Upper lobe of left lung (tissue), 6 donors: ENCODE data around the gene GAPVD1. TPM values are rescaled to one million over a fixed set of nuclear protein-coding genes. Genes with fewer than 3 reads are reported as not detected.

Experiments used
- ATAC-seq, 2 donors: fragments of 200-7000 bp; cut with Tn5 transposase; one replicate each; pipeline ENCODE4 v1.9.1; 2022; ENCODE audit warnings: mild to moderate bottlenecking in 2 of 2, moderate library complexity in 2 of 2; ENCODE audit not compliant: low FRiP score in 2 of 2
- DNase-seq, 2 donors: peaks; one replicate each; pipeline ENCODE4 v3.0.0-alpha.2; 2019 to 2020
- H3K27ac ChIP-seq, 4 donors: fragments of 200-600 bp; sonication (generic); one replicate each; pipeline ENCODE4 v1.5.1; 2016 to 2019
- H3K27me3 ChIP-seq, 4 donors: fragments of 200-600 bp; sonication (generic); one replicate each; pipeline ENCODE4 v1.5.1; 2017 to 2019
- H3K36me3 ChIP-seq, 4 donors: fragments of 200-600 bp; sonication (generic); one replicate each; pipeline ENCODE4 v1.5.1; 2016 to 2019
- H3K4me1 ChIP-seq, 4 donors: fragments of 200-600 bp; sonication (generic); one replicate each; pipeline ENCODE4 v1.5.1; 2018 to 2019
- H3K4me3 ChIP-seq, 4 donors: fragments of 200-600 bp; sonication (generic); one replicate each; pipeline ENCODE4 v1.5.1; 2017 to 2019; ENCODE audit warnings: mild to moderate bottlenecking in 2 of 4, moderate library complexity in 1 of 4
- H3K9me3 ChIP-seq, 4 donors: fragments of 200-600 bp; sonication (generic); one replicate each; pipeline ENCODE4 v1.5.1; 2018 to 2019
- EP300 ChIP-seq, 4 donors: sonication (generic); formaldehyde crosslinking; IDR thresholded peaks; one replicate each; pipeline ENCODE4 v1.5.1; 2017; ENCODE audit warnings: antibody characterized with exemption in 4 of 4, control low read depth in 2 of 4
- POLR2A ChIP-seq, 4 donors: fragments of 450-650 bp; IDR thresholded peaks; one replicate each; pipeline ENCODE4 v1.5.1; 2016 to 2017; ENCODE audit warnings: antibody characterized with exemption in 4 of 4, mild to moderate bottlenecking in 2 of 4
- POLR2AphosphoS5 ChIP-seq, 2 donors: sonication (generic); formaldehyde crosslinking; IDR thresholded peaks; one replicate each; pipeline ENCODE4 v1.5.1; 2017; ENCODE audit warnings: antibody characterized with exemption in 2 of 2
- WGBS, 2 donors: methylation state at CpG; one replicate each; pipeline ENCODE4 v1.1.5; 2017 to 2018; 5-methylcytosine and 5-hydroxymethylcytosine counted together
- total RNA-seq, 6 donors: library from RNA; depleted of rRNA in 4 of 6; stranded (reverse); fragments of >200 nt in 4 of 6; gene quantifications; one replicate each; pipeline versions ENCODE4 v1.1.0 to v1.2.1, GENCODE V29; 2016 to 2021
- TF ChIP-seq, protein P1 (sequence below), 6 experiments: fragments of 450-650 bp in 4 of 6; fragments of 200-600 bp in 2 of 6; sonication (generic) in 2 of 6; IDR thresholded peaks; one replicate each; pipeline ENCODE4 v1.5.1; 2016 to 2019; ENCODE audit warnings: antibody characterized with exemption in 6 of 6
- donor health status: DM: no; HTN: no; CAD: no; lungs with moderate emphysema.
- donor health status: DM: no; HTN: yes; CAD: no; lungs with severe emphysema.

Gene GAPVD1
- total RNA-seq, 6 donors from 2014 or later = 56.4 to 122 (median 74.2) TPM

DNA sequence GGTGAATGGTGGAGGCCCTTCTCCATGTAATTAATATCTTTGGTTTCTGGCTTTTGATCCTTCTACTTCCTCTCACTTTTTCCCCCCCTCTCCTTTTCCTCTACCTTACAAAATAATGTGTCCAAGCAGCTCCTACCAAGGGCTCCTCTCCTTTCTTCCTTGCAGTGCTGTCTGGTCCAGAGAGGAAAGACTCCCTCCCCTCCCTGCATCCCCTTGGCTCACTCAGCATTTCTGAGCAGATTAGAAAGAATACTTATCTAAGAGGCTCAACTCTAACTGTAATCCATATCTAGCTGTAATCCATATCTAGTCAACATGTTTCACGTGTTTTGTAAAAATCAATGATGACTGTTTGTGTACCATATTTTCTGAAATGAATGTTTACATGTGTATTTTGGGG is 97.4 kb downstream of the GAPVD1 start:
- Histone ChIP-seq H3K9me3 (no peaks in the 10 kb centered on the region), H3K4me3 (no peak overlapping the region), H3K27me3 (no peaks in the 10 kb centered on the region), H3K36me3 (peaks cover 37 to 99% (median 85%) of the 10 kb centered on the region in 4 donors), H3K27ac (no peak overlapping the region), H3K4me1 (no peaks in the 10 kb centered on the region)
- no peak for ATAC-seq
- WGBS, 2 donors = 86 to 92% methylated on average over 1 of the region's 1 CpG
- TF ChIP-seq POLR2A (IDR thresholded peaks at IDR 0.05) = no peak
- TF ChIP-seq EP300 (IDR thresholded peaks at IDR 0.05) = no peak
- no peak for TF ChIP-seq POLR2AphosphoS5 (IDR thresholded peaks at IDR 0.05)
- TF ChIP-seq, protein P1, sequence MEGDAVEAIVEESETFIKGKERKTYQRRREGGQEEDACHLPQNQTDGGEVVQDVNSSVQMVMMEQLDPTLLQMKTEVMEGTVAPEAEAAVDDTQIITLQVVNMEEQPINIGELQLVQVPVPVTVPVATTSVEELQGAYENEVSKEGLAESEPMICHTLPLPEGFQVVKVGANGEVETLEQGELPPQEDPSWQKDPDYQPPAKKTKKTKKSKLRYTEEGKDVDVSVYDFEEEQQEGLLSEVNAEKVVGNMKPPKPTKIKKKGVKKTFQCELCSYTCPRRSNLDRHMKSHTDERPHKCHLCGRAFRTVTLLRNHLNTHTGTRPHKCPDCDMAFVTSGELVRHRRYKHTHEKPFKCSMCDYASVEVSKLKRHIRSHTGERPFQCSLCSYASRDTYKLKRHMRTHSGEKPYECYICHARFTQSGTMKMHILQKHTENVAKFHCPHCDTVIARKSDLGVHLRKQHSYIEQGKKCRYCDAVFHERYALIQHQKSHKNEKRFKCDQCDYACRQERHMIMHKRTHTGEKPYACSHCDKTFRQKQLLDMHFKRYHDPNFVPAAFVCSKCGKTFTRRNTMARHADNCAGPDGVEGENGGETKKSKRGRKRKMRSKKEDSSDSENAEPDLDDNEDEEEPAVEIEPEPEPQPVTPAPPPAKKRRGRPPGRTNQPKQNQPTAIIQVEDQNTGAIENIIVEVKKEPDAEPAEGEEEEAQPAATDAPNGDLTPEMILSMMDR (IDR thresholded peaks at IDR 0.05) = no peak
- no peak for DNase-seq

DNA sequence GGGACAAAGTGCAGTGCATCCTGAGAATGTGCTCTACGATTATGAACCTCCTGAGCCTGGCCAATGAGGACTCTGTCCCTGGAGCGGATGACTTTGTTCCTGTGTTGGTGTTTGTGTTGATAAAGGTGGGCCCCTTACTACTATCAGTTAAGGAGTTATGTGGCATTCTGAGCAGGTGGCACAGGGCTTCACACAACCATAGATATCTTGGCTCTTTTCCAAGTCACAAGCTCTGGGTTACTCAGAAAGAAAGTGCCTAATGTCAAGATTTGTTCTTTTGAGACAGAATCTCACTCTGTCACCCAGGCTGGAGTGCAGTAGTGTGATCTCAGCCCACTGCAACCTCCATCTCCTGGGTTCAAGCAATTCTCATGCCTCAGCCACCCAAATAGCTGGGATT is 99.0 kb downstream of the GAPVD1 start:
- TF ChIP-seq POLR2A (IDR thresholded peaks at IDR 0.05) (no peak), POLR2AphosphoS5 (IDR thresholded peaks at IDR 0.05) (no peak), EP300 (IDR thresholded peaks at IDR 0.05) (no peak)
- TF ChIP-seq, protein P1 (IDR thresholded peaks at IDR 0.05) = no peak
- Histone ChIP-seq H3K4me1 (no peaks in the 10 kb centered on the region), H3K9me3 (no peaks in the 10 kb centered on the region), H3K27me3 (no peaks in the 10 kb centered on the region), H3K4me3 (no peak overlapping the region), H3K36me3 (peaks cover 29 to 97% (median 77%) of the 10 kb centered on the region in 4 donors), H3K27ac (no peak overlapping the region)
- 98 to 100% methylated on average over 2 of the region's 2 CpGs for WGBS, 2 donors
- DNase-seq (no peak), ATAC-seq (no peak)

DNA sequence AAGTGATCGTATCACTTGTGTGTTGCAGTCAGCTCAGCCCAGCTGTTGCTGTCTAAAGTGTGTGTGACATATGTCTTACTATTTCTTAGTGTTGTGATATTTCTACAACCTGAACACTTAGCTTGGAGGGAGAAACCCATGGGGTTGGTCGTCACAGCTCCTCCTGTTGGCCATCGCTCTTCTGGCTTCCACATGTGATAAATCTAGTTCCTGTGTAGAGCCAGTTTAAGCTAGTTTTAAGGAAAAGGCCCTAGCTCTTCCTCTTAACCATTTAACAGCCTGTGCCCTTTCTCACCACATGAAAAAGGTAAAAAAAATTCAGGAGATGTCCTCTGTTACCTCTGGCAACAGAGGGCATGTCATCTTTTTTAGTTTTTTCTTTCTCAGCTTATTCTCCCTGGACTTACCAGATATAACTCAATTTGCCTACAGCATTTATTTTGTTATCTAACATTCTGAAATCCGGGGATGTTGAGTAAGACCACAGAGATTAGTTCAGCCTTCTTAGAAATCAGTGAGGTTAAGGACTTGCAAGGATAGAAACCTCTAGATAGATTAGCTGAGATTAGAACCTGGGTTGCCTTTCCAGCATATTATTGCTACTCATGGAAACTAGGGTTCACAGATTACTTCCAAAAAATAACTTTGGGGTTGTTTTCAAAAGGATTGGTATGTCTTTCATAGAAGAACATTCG is 100.4 kb downstream of the GAPVD1 start:
- 62 to 71% methylated on average over 5 of the region's 5 CpGs for WGBS, 2 donors
- TF ChIP-seq POLR2AphosphoS5 (IDR thresholded peaks at IDR 0.05) = no peak
- TF ChIP-seq EP300 (IDR thresholded peaks at IDR 0.05) = no peak
- TF ChIP-seq, protein P1 (IDR thresholded peaks at IDR 0.05) = no peak
- TF ChIP-seq POLR2A (IDR thresholded peaks at IDR 0.05) = no peak

DNA sequence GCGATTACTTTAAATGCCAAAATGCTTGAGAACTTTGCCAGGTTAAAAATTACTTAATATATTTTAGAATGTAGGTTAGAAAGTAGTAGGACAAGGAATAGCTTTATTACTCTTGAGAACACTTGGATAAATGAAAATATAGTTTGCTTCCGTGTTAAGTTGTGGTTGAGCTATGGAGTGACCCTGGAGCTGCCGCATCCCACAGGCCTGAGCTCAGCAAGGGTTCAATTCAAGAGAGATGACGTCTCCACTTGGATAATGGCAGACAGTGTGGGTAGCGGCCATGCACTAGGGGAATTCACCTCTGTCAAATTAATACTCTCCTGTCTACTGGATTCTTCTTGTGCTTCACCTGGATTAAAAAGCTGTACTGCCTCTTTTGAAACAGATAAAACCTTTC is 105.0 kb downstream of the GAPVD1 start:
- WGBS, 2 donors = 59 to 76% methylated on average over 5 of the region's 5 CpGs
- TF ChIP-seq, protein P1 (IDR thresholded peaks at IDR 0.05) = no peak
- no peak for TF ChIP-seq POLR2A (IDR thresholded peaks at IDR 0.05)
- TF ChIP-seq EP300 (IDR thresholded peaks at IDR 0.05) = no peak
- TF ChIP-seq POLR2AphosphoS5 (IDR thresholded peaks at IDR 0.05) = no peak
- peak in 1 of 2 donors; percentile 67 for ATAC-seq
- Histone ChIP-seq H3K27me3 (no peaks in the 10 kb centered on the region), H3K27ac (peak overlapping the region in 3 of 4 donors; percentile 3 to 29 (median 23)), H3K36me3 (peaks cover 0 to 44% (median 24%) of the 10 kb centered on the region in 4 donors), H3K9me3 (no peaks in the 10 kb centered on the region), H3K4me1 (no peaks in the 10 kb centered on the region), H3K4me3 (no peak overlapping the region)
- peak in 1 of 2 donors; percentile 30 for DNase-seq

More for the DNA sequence above, 100.4 kb downstream of the GAPVD1 start:
- ATAC-seq (no peak), DNase-seq (no peak)
- Histone ChIP-seq H3K36me3 (peaks cover 15 to 87% (median 63%) of the 10 kb centered on the region in 4 donors), H3K4me3 (no peak overlapping the region), H3K9me3 (no peaks in the 10 kb centered on the region), H3K27ac (no peak overlapping the region), H3K4me1 (no peaks in the 10 kb centered on the region), H3K27me3 (no peaks in the 10 kb centered on the region)

DNA sequence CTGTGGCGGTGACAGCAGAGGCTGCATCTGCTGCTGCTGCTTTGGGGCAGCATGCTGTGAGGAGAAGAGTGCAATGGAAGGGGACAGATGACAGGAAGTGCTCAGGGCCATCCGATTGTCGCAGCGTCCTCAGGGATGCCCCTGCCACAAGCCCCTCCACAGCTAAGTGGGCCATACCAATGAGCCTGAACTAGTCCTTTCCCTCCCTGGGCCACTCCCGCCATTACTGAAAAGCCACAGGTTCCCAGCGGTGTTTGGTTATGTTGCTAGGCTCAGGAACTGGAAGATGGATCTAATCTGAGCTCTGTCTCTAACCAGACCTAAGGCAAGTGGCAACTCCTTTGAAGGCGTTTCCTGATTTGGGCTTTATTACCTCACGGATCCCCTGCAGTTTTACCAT is 109.2 kb downstream of the GAPVD1 start:
- peaks cover 0 to 8% (median 0%) of the 10 kb centered on the region in 4 donors for H3K36me3 ChIP-seq
- DNase-seq (no peak), ATAC-seq (no peak)
- no peak for TF ChIP-seq EP300 (IDR thresholded peaks at IDR 0.05)
- TF ChIP-seq POLR2AphosphoS5 (IDR thresholded peaks at IDR 0.05) = no peak
- TF ChIP-seq, protein P1 (IDR thresholded peaks at IDR 0.05) = no peak
- no peak for TF ChIP-seq POLR2A (IDR thresholded peaks at IDR 0.05)
- no peaks in the 10 kb centered on the region for H3K27me3 ChIP-seq
- H3K4me1 ChIP-seq = peaks cover 6 to 15% (median 10%) of the 10 kb centered on the region in 4 donors
- WGBS, 2 donors = 82 to 88% methylated on average over 4 to 8 of the region's 8 CpGs
- no peak overlapping the region for H3K27ac ChIP-seq
- H3K4me3 ChIP-seq = no peak overlapping the region
- H3K9me3 ChIP-seq = no peaks in the 10 kb centered on the region
